Vagina (tissue), 2 donors: ENCODE results near the gene FGL2. TPM values are rescaled to one million over a fixed set of nuclear protein-coding genes. Genes with fewer than 3 reads are reported as not detected.

Experiments used
- DNase-seq, 2 donors: peaks; one replicate each; pipeline ENCODE4 v3.0.0-alpha.2; 2017; ENCODE audit errors: extremely low spot score in 2 of 2
- H3K27ac ChIP-seq: fragments of 200-600 bp; sonication (generic); one replicate; pipeline ENCODE4 v1.5.1; 2019
- H3K27me3 ChIP-seq: fragments of 200-600 bp; sonication (generic); one replicate; pipeline ENCODE4 v1.5.1; 2019
- H3K36me3 ChIP-seq, 2 donors: fragments of 200-600 bp; sonication (generic); one replicate each; pipeline ENCODE4 v1.5.1; 2017 to 2019
- H3K4me1 ChIP-seq: fragments of 200-600 bp; sonication (generic); one replicate; pipeline ENCODE4 v1.5.1; 2019
- H3K4me3 ChIP-seq, 2 donors: fragments of 200-600 bp; sonication (generic); 1 replicate in 1 of 2; 2 replicates in 1 of 2; pipeline ENCODE4 v1.5.1; 2016 to 2019
- H3K9me3 ChIP-seq: fragments of 200-600 bp; sonication (generic); one replicate; pipeline ENCODE4 v1.5.1; 2019
- POLR2A ChIP-seq, 2 donors: fragments of 450-650 bp; IDR thresholded peaks; one replicate each; pipeline ENCODE4 v1.6.1; 2017; ENCODE audit warnings: antibody characterized with exemption in 2 of 2, mild to moderate bottlenecking in 2 of 2, moderate library complexity in 2 of 2
- POLR2AphosphoS5 ChIP-seq, 2 donors: sonication (generic); formaldehyde crosslinking; IDR thresholded peaks; one replicate each; pipeline ENCODE4 v1.9.0; 2017; ENCODE audit warnings: antibody characterized with exemption in 2 of 2, mild to moderate bottlenecking in 2 of 2, low read depth in 1 of 2; ENCODE audit not compliant: insufficient read depth in 1 of 2
- intact Hi-C: fragments of 100-400 bp; cut with DNase I; formaldehyde crosslinking; loops from one replicate; pipeline ENCODE4 v1.15.1; 2023
- total RNA-seq: library from RNA; depleted of rRNA; stranded (reverse); fragments of >200 nt; gene quantifications from one replicate; pipeline ENCODE4 v1.2.3, GENCODE V29; 2016
- TF ChIP-seq, protein P1 (sequence below), 3 experiments: fragments of 450-650 bp in 2 of 3; fragments of 200-600 bp in 1 of 3; sonication (generic) in 1 of 3; IDR thresholded peaks; one replicate each; pipeline ENCODE4 v1.5.1; 2017 to 2019; ENCODE audit warnings: antibody characterized with exemption in 3 of 3, mild to moderate bottlenecking in 2 of 3, moderate library complexity in 2 of 3

The FGL2 gene
- total RNA-seq, 1 donor from 2014 or later: 7.4 TPM

GRCh38 chr7:77209479-77210139 lies 10.0 kb upstream of the FGL2 start:
- TF ChIP-seq POLR2AphosphoS5 (IDR thresholded peaks at IDR 0.05; ENCODE audit: insufficient read depth in 1 of 2, low read depth in 1 of 2): no peak
- TF ChIP-seq POLR2A (IDR thresholded peaks at IDR 0.05): no peak
- TF ChIP-seq, protein P1, sequence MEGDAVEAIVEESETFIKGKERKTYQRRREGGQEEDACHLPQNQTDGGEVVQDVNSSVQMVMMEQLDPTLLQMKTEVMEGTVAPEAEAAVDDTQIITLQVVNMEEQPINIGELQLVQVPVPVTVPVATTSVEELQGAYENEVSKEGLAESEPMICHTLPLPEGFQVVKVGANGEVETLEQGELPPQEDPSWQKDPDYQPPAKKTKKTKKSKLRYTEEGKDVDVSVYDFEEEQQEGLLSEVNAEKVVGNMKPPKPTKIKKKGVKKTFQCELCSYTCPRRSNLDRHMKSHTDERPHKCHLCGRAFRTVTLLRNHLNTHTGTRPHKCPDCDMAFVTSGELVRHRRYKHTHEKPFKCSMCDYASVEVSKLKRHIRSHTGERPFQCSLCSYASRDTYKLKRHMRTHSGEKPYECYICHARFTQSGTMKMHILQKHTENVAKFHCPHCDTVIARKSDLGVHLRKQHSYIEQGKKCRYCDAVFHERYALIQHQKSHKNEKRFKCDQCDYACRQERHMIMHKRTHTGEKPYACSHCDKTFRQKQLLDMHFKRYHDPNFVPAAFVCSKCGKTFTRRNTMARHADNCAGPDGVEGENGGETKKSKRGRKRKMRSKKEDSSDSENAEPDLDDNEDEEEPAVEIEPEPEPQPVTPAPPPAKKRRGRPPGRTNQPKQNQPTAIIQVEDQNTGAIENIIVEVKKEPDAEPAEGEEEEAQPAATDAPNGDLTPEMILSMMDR (IDR thresholded peaks at IDR 0.05): no peak
- peaks cover 0 to 8% of the 10 kb centered on the region in 2 donors for H3K36me3 ChIP-seq
- H3K4me1 ChIP-seq: no peaks in the 10 kb centered on the region
- no peak overlapping the region for H3K27ac ChIP-seq
- no peak for DNase-seq
- no peaks in the 10 kb centered on the region for H3K27me3 ChIP-seq
- intact Hi-C loops: no loop called here
- peaks cover 10% of the 10 kb centered on the region for H3K9me3 ChIP-seq
- no peak overlapping the region for H3K4me3 ChIP-seq

DNA sequence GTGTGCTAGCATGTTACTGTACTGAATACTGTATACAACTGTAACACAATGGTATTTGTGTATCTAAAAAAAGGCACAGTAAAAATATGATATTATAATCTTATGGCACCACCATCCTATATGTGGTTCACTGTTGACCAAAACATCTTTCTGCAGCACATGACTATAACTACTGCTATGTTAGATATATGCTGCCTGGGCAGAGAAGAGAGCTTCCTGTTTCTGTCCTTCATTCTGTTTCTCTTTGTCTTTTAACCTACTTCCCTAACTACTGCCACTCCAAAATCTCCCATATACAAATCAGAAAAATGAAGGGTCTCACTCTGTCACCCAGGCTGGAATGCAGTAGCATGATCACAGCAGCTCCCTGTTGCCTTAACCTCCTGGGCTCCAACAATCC lies 8.8 kb upstream of the FGL2 start:
- no peak overlapping the region for H3K4me3 ChIP-seq
- H3K27ac ChIP-seq: no peak overlapping the region
- DNase-seq: no peak
- intact Hi-C loops: no loop called here
- H3K27me3 ChIP-seq: no peaks in the 10 kb centered on the region
- peaks cover 0 to 8% of the 10 kb centered on the region in 2 donors for H3K36me3 ChIP-seq
- H3K4me1 ChIP-seq: no peaks in the 10 kb centered on the region
- no peak for TF ChIP-seq POLR2A (IDR thresholded peaks at IDR 0.05)
- TF ChIP-seq, protein P1 (IDR thresholded peaks at IDR 0.05): no peak
- TF ChIP-seq POLR2AphosphoS5 (IDR thresholded peaks at IDR 0.05; ENCODE audit: insufficient read depth in 1 of 2, low read depth in 1 of 2): no peak
- peaks cover 10% of the 10 kb centered on the region for H3K9me3 ChIP-seq

- no peaks in the 10 kb centered on the region for H3K27me3 ChIP-seq
- no peaks in the 10 kb centered on the region for H3K4me1 ChIP-seq
- intact Hi-C loops: no loop called here
- H3K9me3 ChIP-seq: peaks cover 10% of the 10 kb centered on the region
- H3K27ac ChIP-seq: no peak overlapping the region
- DNase-seq: no peak
- no peak overlapping the region for H3K4me3 ChIP-seq
- TF ChIP-seq, protein P1 (IDR thresholded peaks at IDR 0.05): no peak
- TF ChIP-seq POLR2AphosphoS5 (IDR thresholded peaks at IDR 0.05; ENCODE audit: insufficient read depth in 1 of 2, low read depth in 1 of 2) (no peak), POLR2A (IDR thresholded peaks at IDR 0.05) (no peak)
- H3K36me3 ChIP-seq: peaks cover 0 to 8% of the 10 kb centered on the region in 2 donors
These were observed 6.1 kb upstream of the FGL2 start for GRCh38 chr7:77205706-77206105.

GRCh38 chr7:77202481-77202976 lies 2.9 kb upstream of the FGL2 start:
- H3K27me3 ChIP-seq: no peaks in the 10 kb centered on the region
- no peak overlapping the region for H3K4me3 ChIP-seq
- intact Hi-C loops: no loop called here
- no peak for DNase-seq
- H3K36me3 ChIP-seq: no peaks in the 10 kb centered on the region
- TF ChIP-seq POLR2AphosphoS5 (IDR thresholded peaks at IDR 0.05; ENCODE audit: insufficient read depth in 1 of 2, low read depth in 1 of 2) (no peak), POLR2A (IDR thresholded peaks at IDR 0.05) (no peak)
- TF ChIP-seq, protein P1 (IDR thresholded peaks at IDR 0.05): no peak
- H3K4me1 ChIP-seq: peaks cover 13% of the 10 kb centered on the region
- no peak overlapping the region for H3K27ac ChIP-seq
- H3K9me3 ChIP-seq: no peaks in the 10 kb centered on the region

DNA sequence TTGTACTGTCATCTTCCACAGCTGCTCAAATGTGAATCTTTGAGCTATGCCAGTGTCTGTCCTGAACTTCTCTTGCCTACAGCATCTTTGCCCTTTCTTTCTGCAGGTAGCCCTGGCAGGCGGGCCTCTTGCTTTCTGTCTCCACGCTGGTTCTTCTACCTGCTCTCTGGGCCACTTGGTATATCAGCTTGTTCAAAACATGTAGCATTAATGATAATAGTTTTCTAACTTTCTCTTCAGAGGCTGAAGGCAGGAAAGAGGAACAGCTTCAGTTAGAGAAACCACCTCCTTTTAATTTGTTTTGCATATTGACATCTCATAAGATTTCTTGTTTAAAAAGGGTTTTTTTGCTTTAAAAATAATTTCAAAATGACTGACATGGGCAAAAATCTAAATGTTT lies 923 bp upstream of the FGL2 start:
- H3K27ac ChIP-seq: no peak overlapping the region
- intact Hi-C loops: no loop called here
- no peaks in the 10 kb centered on the region for H3K27me3 ChIP-seq
- no peak overlapping the region for H3K4me3 ChIP-seq
- no peaks in the 10 kb centered on the region for H3K9me3 ChIP-seq
- peaks cover 13% of the 10 kb centered on the region for H3K4me1 ChIP-seq
- DNase-seq: no peak
- TF ChIP-seq POLR2A (IDR thresholded peaks at IDR 0.05) (no peak), POLR2AphosphoS5 (IDR thresholded peaks at IDR 0.05; ENCODE audit: insufficient read depth in 1 of 2, low read depth in 1 of 2) (no peak)
- TF ChIP-seq, protein P1 (IDR thresholded peaks at IDR 0.05): no peak
- H3K36me3 ChIP-seq: no peaks in the 10 kb centered on the region
